DND-41 (cell line): ENCODE results near the gene TTBK1.

Experiments
- CTCF ChIP-seq: IDR thresholded peaks from 2 replicates; pipeline ENCODE4 v1.5.1; 2012; ENCODE audit warnings: borderline replicate concordance, low read length, moderate library complexity, mild to moderate bottlenecking; ENCODE audit not compliant: poor library complexity, severe bottlenecking; ENCODE audit errors: extremely low read depth
- EZH2 ChIP-seq: IDR thresholded peaks from 3 replicates; pipeline ENCODE4 v1.6.1; 2012; ENCODE audit warnings: borderline replicate concordance, low read depth, mild to moderate bottlenecking, moderate library complexity, low read length, inconsistent platforms; ENCODE audit not compliant: severe bottlenecking

DNA sequence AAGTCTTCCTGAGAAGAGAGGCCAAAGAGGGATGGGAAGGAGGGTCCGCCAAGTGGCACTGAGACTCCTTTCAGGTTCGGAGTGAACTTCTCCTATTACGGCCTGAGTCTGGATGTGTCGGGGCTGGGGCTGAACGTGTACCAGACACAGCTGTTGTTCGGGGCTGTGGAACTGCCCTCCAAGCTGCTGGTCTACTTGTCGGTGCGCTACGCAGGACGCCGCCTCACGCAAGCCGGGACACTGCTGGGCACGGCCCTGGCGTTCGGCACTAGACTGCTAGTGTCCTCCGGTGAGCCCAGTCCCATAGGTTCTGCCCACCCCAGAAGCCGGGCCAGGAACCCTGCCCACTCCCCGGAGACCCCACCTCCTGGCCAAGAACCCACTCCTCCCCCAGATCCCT is 58.8 kb downstream of the TTBK1 start:
- TF ChIP-seq CTCF = no peak
- TF ChIP-seq EZH2 = no peak
